ENCODE data around the gene PCA3.

The PCA3 gene

GRCh38 chr9:76820431-76820830, 56.2 kb downstream of the PCA3 start:
- Histone ChIP-seq H3K36me3 (ENCODE audit: control insufficient read depth, insufficient read depth, low read length) (no peaks in the 10 kb centered on the region), H3K4me2 (ENCODE audit: low read length) (no peak overlapping the region), H3K4me1 (no peaks in the 10 kb centered on the region), H2AFZ (no peak overlapping the region), H3K27ac (no peak overlapping the region), H3K9me3 (ENCODE audit: control insufficient read depth, low read length) (no peaks in the 10 kb centered on the region), H3K79me2 (no peaks in the 10 kb centered on the region), H3K27me3 (ENCODE audit: control insufficient read depth, insufficient read depth, low read length) (no peaks in the 10 kb centered on the region), H3K4me3 (ENCODE audit: low read depth, low read length) (no peak overlapping the region), H3K9ac (no peak overlapping the region)
- TF ChIP-seq, protein P1, sequence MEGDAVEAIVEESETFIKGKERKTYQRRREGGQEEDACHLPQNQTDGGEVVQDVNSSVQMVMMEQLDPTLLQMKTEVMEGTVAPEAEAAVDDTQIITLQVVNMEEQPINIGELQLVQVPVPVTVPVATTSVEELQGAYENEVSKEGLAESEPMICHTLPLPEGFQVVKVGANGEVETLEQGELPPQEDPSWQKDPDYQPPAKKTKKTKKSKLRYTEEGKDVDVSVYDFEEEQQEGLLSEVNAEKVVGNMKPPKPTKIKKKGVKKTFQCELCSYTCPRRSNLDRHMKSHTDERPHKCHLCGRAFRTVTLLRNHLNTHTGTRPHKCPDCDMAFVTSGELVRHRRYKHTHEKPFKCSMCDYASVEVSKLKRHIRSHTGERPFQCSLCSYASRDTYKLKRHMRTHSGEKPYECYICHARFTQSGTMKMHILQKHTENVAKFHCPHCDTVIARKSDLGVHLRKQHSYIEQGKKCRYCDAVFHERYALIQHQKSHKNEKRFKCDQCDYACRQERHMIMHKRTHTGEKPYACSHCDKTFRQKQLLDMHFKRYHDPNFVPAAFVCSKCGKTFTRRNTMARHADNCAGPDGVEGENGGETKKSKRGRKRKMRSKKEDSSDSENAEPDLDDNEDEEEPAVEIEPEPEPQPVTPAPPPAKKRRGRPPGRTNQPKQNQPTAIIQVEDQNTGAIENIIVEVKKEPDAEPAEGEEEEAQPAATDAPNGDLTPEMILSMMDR (IDR thresholded peaks at IDR 0.05): no peak

GRCh38 chr9:76827296-76828080, 63.2 kb downstream of the PCA3 start:
- no peak overlapping the region for H3K4me2 ChIP-seq (ENCODE audit: low read length)
- no peaks in the 10 kb centered on the region for H3K79me2 ChIP-seq
- TF ChIP-seq, protein P1 (IDR thresholded peaks at IDR 0.05): no peak
- H3K27me3 ChIP-seq (ENCODE audit: control insufficient read depth, insufficient read depth, low read length): no peaks in the 10 kb centered on the region
- H3K9ac ChIP-seq: no peak overlapping the region
- no peak overlapping the region for H3K4me3 ChIP-seq (ENCODE audit: low read depth, low read length)
- H3K27ac ChIP-seq: no peak overlapping the region
- no peaks in the 10 kb centered on the region for H3K4me1 ChIP-seq
- H2AFZ ChIP-seq: no peak overlapping the region
- H3K36me3 ChIP-seq (ENCODE audit: control insufficient read depth, insufficient read depth, low read length): no peaks in the 10 kb centered on the region
- no peaks in the 10 kb centered on the region for H3K9me3 ChIP-seq (ENCODE audit: control insufficient read depth, low read length)

- Histone ChIP-seq H2AFZ (no peak overlapping the region), H3K9ac (no peak overlapping the region), H3K36me3 (ENCODE audit: control insufficient read depth, insufficient read depth, low read length) (no peaks in the 10 kb centered on the region), H3K4me3 (ENCODE audit: low read depth, low read length) (no peak overlapping the region), H3K4me1 (no peaks in the 10 kb centered on the region), H3K27me3 (ENCODE audit: control insufficient read depth, insufficient read depth, low read length) (no peaks in the 10 kb centered on the region), H3K79me2 (no peaks in the 10 kb centered on the region), H3K4me2 (ENCODE audit: low read length) (no peak overlapping the region), H3K9me3 (ENCODE audit: control insufficient read depth, low read length) (no peaks in the 10 kb centered on the region), H3K27ac (no peak overlapping the region)
- TF ChIP-seq, protein P1 (IDR thresholded peaks at IDR 0.05): no peak
These were observed 64.2 kb downstream of the PCA3 start for GRCh38 chr9:76828447-76828846.

DNA sequence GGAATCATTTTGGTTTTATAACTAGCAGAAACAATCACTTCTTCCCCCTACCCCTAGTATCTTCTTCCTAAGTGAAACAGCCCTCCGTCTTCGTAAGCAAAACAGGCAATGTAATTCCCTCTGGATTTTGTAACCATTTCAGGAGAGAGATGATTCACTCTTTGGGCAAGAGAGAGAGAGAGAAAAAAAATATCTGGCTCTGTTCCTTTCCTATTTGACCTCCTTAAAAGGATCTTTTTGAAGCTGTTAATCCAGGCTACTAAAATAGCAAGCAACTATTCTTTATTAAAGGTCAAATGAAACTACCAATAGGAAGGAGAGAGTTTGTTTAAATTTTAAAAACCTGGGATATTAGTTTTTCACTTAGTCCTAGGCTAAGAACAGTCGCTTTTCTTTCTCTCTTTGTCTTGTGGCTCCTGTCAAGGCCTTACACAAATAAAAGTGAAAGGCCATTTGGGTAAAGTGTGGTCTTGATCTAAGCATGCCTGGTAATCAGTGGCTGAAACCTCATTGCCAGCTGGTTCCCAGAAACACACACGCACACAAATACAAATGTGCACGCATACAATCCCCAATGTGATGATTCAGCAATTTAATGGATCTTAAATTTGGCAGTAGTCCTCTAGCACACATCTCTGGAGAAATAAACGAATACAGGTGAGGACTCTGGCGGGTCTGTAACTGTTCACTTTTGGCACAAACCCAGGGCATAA, 71.5 kb downstream of the PCA3 start:
- no peak overlapping the region for H3K9ac ChIP-seq

More for the DNA sequence above, 71.5 kb downstream of the PCA3 start:
- Histone ChIP-seq H3K4me2 (ENCODE audit: low read length) (no peak overlapping the region), H3K4me1 (no peaks in the 10 kb centered on the region), H3K4me3 (ENCODE audit: low read depth, low read length) (no peak overlapping the region), H3K9me3 (ENCODE audit: control insufficient read depth, low read length) (no peaks in the 10 kb centered on the region), H3K36me3 (ENCODE audit: control insufficient read depth, insufficient read depth, low read length) (no peaks in the 10 kb centered on the region), H2AFZ (no peak overlapping the region), H3K79me2 (no peaks in the 10 kb centered on the region), H3K27me3 (ENCODE audit: control insufficient read depth, insufficient read depth, low read length) (no peaks in the 10 kb centered on the region), H3K27ac (no peak overlapping the region)
- TF ChIP-seq, protein P1 (IDR thresholded peaks at IDR 0.05): no peak
